Measurements from ENCODE around the gene TEX2.
"Not testable (repeated sequence)": the region's sequence is repeated elsewhere in the genome, so short reads cannot be mapped to it uniquely, and the experiment has no call there.

TEX2 gene

DNA sequence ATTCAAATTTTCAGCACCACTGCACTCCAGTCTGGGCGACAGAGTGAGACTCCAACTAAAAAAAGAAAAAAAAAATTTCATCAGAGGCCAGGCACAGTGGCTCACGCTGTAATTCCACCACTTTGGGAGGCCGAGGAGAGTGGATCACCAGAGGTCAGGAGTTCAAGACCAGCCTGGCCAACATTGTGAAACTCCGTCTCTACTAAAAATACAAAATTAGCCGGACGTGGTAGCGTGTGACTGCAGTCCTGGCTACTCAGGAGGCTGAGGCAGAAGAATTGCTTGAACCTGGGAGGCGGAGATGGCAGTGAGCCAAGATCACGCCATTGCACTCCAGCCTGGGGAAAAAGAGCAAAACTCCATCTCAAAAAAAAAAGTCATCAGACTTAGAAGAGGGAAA is 77.5 kb downstream of the TEX2 start:
- not testable (repeated sequence) for H3K4me3 ChIP-seq (ENCODE audit: low read depth in 1 of 2, low read length in 2 of 2); H3K9me3 ChIP-seq (ENCODE audit: low read length); H3K9ac ChIP-seq (ENCODE audit: low read length); H3K36me3 ChIP-seq (ENCODE audit: insufficient read depth, low read length); H3K27ac ChIP-seq (ENCODE audit: low read depth, low read length); H3K27me3 ChIP-seq (ENCODE audit: control insufficient read depth in 1 of 2, insufficient read depth in 2 of 2, low read length in 2 of 2); H3K4me1 ChIP-seq (ENCODE audit: insufficient read depth, low read length)

DNA sequence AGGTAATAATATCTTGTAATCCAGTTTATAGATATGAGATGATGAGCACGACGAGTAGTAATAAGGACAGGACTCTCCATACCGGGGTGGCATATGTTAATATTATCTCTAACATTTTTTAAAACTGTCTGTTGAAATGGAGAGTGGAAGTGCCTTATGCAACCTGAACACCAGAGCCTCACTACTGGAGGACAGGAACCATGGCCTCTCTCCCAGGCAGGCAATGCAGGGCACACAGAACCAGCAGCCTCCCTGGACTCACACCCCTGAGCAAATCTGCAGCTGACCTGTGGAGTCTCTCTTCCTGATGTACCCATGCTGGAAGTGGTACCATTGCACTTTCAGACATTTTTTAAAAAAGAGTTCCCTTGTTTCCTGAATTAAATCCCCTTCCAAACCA is 78.0 kb downstream of the TEX2 start:
- H3K27me3 ChIP-seq (ENCODE audit: control insufficient read depth in 1 of 2, insufficient read depth in 2 of 2, low read length in 2 of 2), result no peaks in the 10 kb centered on the region
- peaks cover 9% of the 10 kb centered on the region for H3K4me1 ChIP-seq (ENCODE audit: insufficient read depth, low read length)
- H3K36me3 ChIP-seq (ENCODE audit: insufficient read depth, low read length), result peaks cover 5% of the 10 kb centered on the region
- H3K27ac ChIP-seq (ENCODE audit: low read depth, low read length), result no peak overlapping the region
- H3K4me3 ChIP-seq (ENCODE audit: low read depth in 1 of 2, low read length in 2 of 2), result no peak overlapping the region
- no peaks in the 10 kb centered on the region for H3K9me3 ChIP-seq (ENCODE audit: low read length)
- H3K9ac ChIP-seq (ENCODE audit: low read length), result no peak overlapping the region

DNA sequence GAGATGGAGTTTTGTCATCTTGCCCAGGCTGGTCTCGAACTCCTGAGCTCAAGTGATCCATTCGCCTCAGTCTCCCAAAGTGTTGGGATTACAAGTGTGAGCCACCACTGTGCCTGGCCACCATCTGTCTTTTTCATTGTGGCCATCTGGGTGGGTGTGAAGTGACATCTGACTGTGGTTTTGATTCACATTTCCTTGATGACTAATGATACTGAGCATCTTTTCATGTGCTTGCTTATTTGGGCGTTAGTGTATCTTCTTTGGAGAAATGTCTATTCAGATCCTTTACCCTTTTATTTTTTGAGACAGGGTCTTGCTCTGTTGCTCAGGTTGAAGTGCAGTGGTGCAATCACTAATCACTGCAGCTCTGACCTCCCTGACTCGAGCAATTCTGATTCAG is 79.2 kb downstream of the TEX2 start:
- Histone ChIP-seq H3K27me3 (ENCODE audit: control insufficient read depth in 1 of 2, insufficient read depth in 2 of 2, low read length in 2 of 2) (no peaks in the 10 kb centered on the region), H3K27ac (ENCODE audit: low read depth, low read length) (no peak overlapping the region), H3K4me1 (ENCODE audit: insufficient read depth, low read length) (peaks cover 17% of the 10 kb centered on the region), H3K9ac (ENCODE audit: low read length) (no peak overlapping the region), H3K9me3 (ENCODE audit: low read length) (no peaks in the 10 kb centered on the region), H3K4me3 (ENCODE audit: low read depth in 1 of 2, low read length in 2 of 2) (no peak overlapping the region), H3K36me3 (ENCODE audit: insufficient read depth, low read length) (peaks cover under 1% of the 10 kb centered on the region)

DNA sequence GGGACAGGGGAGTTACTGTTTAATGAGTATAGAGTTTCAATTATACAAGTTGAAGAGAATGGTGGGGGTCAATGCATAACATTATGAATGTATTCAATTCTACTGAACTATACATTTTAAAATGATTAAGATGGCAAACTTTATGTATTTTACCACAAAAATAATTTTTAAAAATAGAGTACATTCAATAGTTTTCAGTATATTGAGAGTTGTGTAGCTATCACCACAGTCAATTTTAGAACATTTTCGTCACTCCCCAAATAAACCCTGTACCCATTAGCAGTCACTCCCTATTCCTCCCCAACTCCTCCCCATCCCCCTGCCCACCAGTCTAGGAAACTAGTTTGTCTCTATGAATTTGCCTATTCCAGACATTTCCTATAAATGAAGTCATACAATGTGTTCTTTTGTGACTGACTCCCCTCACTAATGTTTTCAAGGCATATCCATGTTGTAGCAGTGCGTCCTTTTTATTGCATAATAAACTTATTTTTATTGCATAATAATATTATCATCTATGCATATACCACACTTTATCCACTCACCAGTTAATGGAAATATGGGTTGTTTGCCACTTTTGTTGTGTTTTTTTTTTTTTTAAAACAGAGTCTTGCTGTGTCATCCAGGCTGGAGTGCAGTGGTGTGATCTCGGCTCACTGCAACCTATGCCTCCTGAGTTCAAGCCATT is 80.6 kb downstream of the TEX2 start:
- Histone ChIP-seq H3K27me3 (ENCODE audit: control insufficient read depth in 1 of 2, insufficient read depth in 2 of 2, low read length in 2 of 2) (no peaks in the 10 kb centered on the region), H3K9ac (ENCODE audit: low read length) (no peak overlapping the region), H3K4me1 (ENCODE audit: insufficient read depth, low read length) (peaks cover 21% of the 10 kb centered on the region), H3K4me3 (ENCODE audit: low read depth in 1 of 2, low read length in 2 of 2) (no peak overlapping the region), H3K27ac (ENCODE audit: low read depth, low read length) (no peak overlapping the region), H3K9me3 (ENCODE audit: low read length) (no peaks in the 10 kb centered on the region), H3K36me3 (ENCODE audit: insufficient read depth, low read length) (no peaks in the 10 kb centered on the region)

DNA sequence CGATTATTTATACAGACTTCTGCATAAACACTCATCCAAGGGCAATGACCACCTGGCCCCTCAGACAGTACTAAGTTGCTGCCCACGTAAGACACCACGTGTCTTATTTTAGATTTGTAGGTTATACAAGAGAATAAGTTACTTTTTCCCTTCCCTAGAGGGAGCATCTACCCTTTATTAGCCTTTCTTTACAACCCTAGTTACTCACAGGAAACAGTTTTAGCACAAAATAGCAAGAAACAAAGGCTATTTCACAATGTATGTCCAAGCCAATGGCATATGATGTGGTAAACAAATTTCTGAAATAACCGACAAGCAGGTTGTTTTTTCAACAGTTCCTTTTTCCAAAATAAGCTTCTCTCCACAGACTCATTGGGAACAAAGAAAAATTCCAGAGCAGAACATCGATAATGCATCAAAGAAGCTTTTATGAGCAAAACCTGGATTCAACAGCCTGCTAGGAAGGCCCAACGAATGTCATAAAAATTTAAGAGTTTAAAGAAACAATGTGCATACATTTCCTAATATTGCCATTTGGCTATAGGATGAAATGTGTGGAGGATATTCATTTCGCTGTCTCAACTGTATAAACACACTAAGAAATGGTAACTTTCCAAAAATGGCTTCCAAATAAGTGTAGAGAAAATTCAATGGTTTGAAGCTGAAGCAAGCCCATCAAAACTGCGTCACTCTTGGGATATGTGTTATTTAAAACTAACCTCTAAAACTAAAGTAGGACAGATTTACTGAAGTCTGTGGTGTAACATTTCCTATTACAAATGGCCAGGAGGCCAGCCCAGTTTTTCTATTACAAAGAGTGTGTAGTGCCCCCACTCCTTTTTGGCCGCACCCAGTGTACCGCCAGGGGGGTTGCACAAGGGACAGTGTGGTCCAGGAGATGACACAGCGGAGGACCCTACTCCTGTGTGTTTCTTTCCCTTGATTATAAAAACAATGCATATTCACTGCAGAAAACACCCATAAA is 82.7 kb downstream of the TEX2 start:
- Histone ChIP-seq H3K36me3 (ENCODE audit: insufficient read depth, low read length) (peaks cover 5% of the 10 kb centered on the region), H3K4me1 (ENCODE audit: insufficient read depth, low read length) (peaks cover 33% of the 10 kb centered on the region)

DNA sequence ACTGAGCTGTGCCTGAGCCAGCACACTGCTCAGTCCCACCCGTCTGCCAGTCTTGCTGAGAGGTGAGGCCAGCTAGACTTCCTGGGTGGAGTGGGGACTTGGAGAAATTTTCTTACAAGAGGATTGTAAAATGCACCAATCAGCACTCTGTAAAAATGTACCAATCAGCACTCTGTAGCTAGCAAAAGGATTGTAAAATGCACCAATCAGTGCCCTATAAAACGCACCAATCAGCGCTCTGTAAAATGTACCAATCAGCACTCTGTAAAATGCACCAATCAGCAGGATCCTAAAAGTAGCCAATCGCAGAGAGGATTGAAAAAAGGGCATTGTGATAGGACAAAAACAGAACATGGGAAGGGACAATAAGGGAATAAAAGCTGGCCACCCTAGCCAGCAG is 84.0 kb downstream of the TEX2 start:
- not testable (repeated sequence) for H3K9ac ChIP-seq (ENCODE audit: low read length); H3K36me3 ChIP-seq (ENCODE audit: insufficient read depth, low read length); H3K27me3 ChIP-seq (ENCODE audit: control insufficient read depth in 1 of 2, insufficient read depth in 2 of 2, low read length in 2 of 2); H3K27ac ChIP-seq (ENCODE audit: low read depth, low read length); H3K9me3 ChIP-seq (ENCODE audit: low read length); H3K4me3 ChIP-seq (ENCODE audit: low read depth in 1 of 2, low read length in 2 of 2)
- H3K4me1 ChIP-seq (ENCODE audit: insufficient read depth, low read length), result peaks cover 33% of the 10 kb centered on the region

More for the DNA sequence above, 82.7 kb downstream of the TEX2 start:
- H3K9ac ChIP-seq (ENCODE audit: low read length), result no peak overlapping the region
- no peak overlapping the region for H3K27ac ChIP-seq (ENCODE audit: low read depth, low read length)
- no peak overlapping the region for H3K4me3 ChIP-seq (ENCODE audit: low read depth in 1 of 2, low read length in 2 of 2)
- H3K27me3 ChIP-seq (ENCODE audit: control insufficient read depth in 1 of 2, insufficient read depth in 2 of 2, low read length in 2 of 2), result no peaks in the 10 kb centered on the region
- H3K9me3 ChIP-seq (ENCODE audit: low read length), result no peaks in the 10 kb centered on the region

DNA sequence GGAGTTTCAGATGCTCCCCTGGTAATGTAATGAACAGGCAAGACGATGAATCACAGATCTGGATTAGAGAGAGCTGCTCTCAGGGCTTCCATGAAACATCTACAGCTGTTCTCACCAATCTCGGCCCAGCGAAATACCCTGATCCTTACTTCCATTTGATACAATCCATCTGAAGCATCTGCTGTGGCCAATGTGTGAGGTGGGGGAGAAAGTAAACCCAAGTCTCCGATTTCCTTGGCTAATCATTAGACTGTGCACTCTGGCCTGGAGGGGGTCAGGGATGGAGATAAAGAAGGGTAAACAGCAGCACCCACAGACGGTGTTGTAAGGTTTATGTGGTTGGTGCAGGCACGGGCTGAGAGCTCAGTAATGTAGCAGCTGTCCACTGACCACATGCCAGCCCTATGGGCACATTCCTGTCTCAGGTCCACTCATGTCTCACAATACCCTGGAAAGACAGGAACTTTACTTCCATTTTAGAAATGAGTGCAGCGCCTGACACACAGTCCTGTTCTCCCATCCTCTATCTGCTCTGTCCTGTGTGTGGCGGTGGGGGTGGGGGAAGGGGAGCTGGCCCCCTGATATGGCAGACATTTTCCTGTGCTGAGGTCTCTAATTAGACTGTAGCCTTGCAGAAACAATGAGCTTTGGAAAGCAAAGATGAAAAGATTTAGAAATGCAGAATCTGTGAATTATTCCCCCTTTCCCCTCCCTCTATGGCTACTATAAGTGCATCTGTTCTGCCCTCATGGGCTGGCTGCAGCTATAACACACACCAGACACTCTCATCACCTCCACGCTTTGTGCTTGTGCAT is 84.8 kb downstream of the TEX2 start:
- Histone ChIP-seq H3K27me3 (ENCODE audit: control insufficient read depth in 1 of 2, insufficient read depth in 2 of 2, low read length in 2 of 2) (no peaks in the 10 kb centered on the region), H3K27ac (ENCODE audit: low read depth, low read length) (no peak overlapping the region), H3K9ac (ENCODE audit: low read length) (no peak overlapping the region), H3K4me1 (ENCODE audit: insufficient read depth, low read length) (peaks cover 33% of the 10 kb centered on the region), H3K9me3 (ENCODE audit: low read length) (no peaks in the 10 kb centered on the region), H3K36me3 (ENCODE audit: insufficient read depth, low read length) (peaks cover 14% of the 10 kb centered on the region), H3K4me3 (ENCODE audit: low read depth in 1 of 2, low read length in 2 of 2) (no peak overlapping the region)

DNA sequence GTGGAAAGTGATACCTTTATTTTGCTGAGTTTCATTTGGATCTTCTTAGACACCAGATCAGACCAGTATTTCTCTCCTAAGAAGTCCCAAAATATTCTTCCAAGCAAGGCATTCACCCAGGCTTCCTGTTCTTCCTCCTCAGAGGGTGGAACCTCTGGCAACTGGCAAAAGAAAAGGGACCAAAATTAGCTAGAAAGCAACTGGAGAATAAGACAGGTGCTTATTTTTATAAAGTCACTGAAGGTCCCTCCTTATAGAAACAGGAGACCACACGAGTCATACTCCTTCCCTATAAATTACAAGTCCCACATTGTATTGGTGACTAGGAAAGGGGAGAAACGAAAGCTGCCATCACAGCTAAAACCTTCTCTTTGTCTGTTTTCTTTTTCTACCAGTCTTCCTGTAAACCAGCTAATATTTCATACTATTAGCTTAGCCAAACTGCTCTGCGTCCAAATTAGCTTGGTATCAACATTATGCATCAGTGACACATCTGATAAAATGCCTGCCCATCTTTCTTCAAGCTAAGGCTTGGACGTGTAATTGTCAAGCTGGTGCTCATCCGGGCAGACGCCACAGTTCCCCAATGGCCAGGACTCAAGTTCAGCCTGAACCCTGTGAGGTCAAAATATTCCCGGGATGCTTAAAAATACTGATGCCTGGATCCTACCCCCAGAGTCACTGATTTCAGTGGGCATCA is 85.6 kb downstream of the TEX2 start:
- peaks cover 14% of the 10 kb centered on the region for H3K36me3 ChIP-seq (ENCODE audit: insufficient read depth, low read length)
- no peaks in the 10 kb centered on the region for H3K9me3 ChIP-seq (ENCODE audit: low read length)
- no peaks in the 10 kb centered on the region for H3K27me3 ChIP-seq (ENCODE audit: control insufficient read depth in 1 of 2, insufficient read depth in 2 of 2, low read length in 2 of 2)
- no peak overlapping the region for H3K9ac ChIP-seq (ENCODE audit: low read length)
- no peak overlapping the region for H3K4me3 ChIP-seq (ENCODE audit: low read depth in 1 of 2, low read length in 2 of 2)
- peaks cover 33% of the 10 kb centered on the region for H3K4me1 ChIP-seq (ENCODE audit: insufficient read depth, low read length)
- no peak overlapping the region for H3K27ac ChIP-seq (ENCODE audit: low read depth, low read length)

DNA sequence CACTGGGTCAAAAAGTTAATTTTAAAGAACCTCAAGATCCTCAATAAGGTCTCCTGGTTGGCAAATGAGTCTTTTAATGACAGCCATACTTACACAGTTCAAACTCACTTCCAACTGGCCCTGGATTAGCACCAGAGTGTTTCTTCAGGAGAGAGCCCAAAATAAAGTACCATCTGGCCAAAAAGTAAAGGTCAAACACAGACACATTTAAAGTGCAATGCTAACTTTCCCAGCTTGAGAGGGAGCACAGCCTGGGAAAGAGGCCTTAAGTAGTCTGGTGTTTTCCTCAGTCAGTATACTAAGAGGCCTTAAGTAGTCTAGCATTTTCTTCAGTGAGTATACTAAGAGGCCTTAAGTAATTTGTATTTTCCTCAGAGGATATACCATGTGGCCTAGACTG is 86.5 kb downstream of the TEX2 start:
- no peaks in the 10 kb centered on the region for H3K27me3 ChIP-seq (ENCODE audit: control insufficient read depth in 1 of 2, insufficient read depth in 2 of 2, low read length in 2 of 2)
- peaks cover 33% of the 10 kb centered on the region for H3K4me1 ChIP-seq (ENCODE audit: insufficient read depth, low read length)
- H3K27ac ChIP-seq (ENCODE audit: low read depth, low read length), result no peak overlapping the region
- H3K9me3 ChIP-seq (ENCODE audit: low read length), result no peaks in the 10 kb centered on the region
- H3K9ac ChIP-seq (ENCODE audit: low read length), result no peak overlapping the region
- H3K36me3 ChIP-seq (ENCODE audit: insufficient read depth, low read length), result peaks cover 14% of the 10 kb centered on the region
- no peak overlapping the region for H3K4me3 ChIP-seq (ENCODE audit: low read depth in 1 of 2, low read length in 2 of 2)

DNA sequence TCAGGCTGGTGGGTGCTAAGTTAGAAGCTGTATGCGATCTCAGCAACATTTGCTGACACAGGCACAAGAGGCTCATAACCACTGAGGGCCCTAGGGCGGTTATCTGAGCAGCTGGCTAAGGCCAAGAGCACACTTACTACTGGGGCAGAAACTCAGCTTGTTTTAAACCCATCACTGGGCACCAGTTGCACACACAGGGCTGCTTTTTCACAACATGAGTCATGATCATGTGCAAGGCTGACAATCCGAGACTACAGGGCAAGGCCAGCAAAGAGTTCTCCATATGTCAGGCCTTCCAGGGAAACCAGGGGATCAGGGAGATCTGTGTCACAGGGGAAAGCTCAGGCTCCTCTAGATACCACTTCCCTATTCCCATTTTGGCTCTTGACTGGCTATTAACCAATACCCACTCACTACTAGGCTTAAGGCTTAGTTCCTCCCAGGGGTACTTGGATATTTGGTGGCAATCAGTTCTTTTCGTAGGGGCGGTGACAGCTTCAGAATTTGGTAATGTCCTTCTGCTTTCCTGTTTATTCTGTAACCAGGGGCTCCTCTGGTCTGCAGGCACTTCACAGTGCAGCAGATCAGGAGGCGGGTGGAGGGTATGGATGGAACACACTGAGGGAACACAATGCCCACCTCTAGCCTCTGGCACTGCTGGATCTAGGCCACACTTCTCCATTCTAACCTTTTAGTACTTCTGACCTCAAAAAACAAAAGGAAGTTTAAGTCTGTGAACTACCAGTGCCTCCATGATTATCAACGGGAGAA is 88.2 kb downstream of the TEX2 start:
- H3K9me3 ChIP-seq (ENCODE audit: low read length), result no peaks in the 10 kb centered on the region
- H3K9ac ChIP-seq (ENCODE audit: low read length), result no peak overlapping the region
- no peak overlapping the region for H3K4me3 ChIP-seq (ENCODE audit: low read depth in 1 of 2, low read length in 2 of 2)
- H3K36me3 ChIP-seq (ENCODE audit: insufficient read depth, low read length), result peaks cover 20% of the 10 kb centered on the region
- no peaks in the 10 kb centered on the region for H3K27me3 ChIP-seq (ENCODE audit: control insufficient read depth in 1 of 2, insufficient read depth in 2 of 2, low read length in 2 of 2)
- H3K27ac ChIP-seq (ENCODE audit: low read depth, low read length), result no peak overlapping the region
- H3K4me1 ChIP-seq (ENCODE audit: insufficient read depth, low read length), result peaks cover 22% of the 10 kb centered on the region
